WTC11 (cell line): ENCODE results near the gene CHTOP.

Experiments
- SMAD4 ChIP-seq: sonication (generic); formaldehyde crosslinking; IDR thresholded peaks from 2 replicates; pipeline ENCODE4 v1.8.0; 2022; ENCODE audit warnings: mild to moderate bottlenecking, missing genetic modification reagents
- USF1 ChIP-seq: sonication (generic); formaldehyde crosslinking; IDR thresholded peaks from 2 replicates; pipeline ENCODE4 v1.8.0; 2022; ENCODE audit warnings: mild to moderate bottlenecking, missing genetic modification reagents

- TF ChIP-seq SMAD4 (CRISPR knock-in tag) (no peak), USF1 (CRISPR knock-in tag) (no peak)
Observed at GRCh38 chr1:153638261-153638660, 4.4 kb downstream of the CHTOP start.
